NB4 (cell line): ENCODE results near the gene CACNA2D3.

Experiments
- MYC ChIP-seq: IDR thresholded peaks from 2 replicates; pipeline ENCODE4 v1.6.1; 2011; ENCODE audit warnings: low read depth, low read length
- POLR2A ChIP-seq: IDR thresholded peaks from 2 replicates; pipeline ENCODE4 v1.6.1; 2011; ENCODE audit warnings: mild to moderate bottlenecking; ENCODE audit not compliant: insufficient read length; ENCODE audit errors: extremely low read depth
- TF ChIP-seq, protein P1 (sequence below): IDR thresholded peaks from one replicate; pipeline ENCODE4 v1.5.1; 2012; ENCODE audit warnings: low read depth, low read length
- TF ChIP-seq, protein P2 (sequence below): IDR thresholded peaks from 2 replicates; pipeline ENCODE4 v1.6.1; 2011; ENCODE audit warnings: low read depth, low read length

DNA sequence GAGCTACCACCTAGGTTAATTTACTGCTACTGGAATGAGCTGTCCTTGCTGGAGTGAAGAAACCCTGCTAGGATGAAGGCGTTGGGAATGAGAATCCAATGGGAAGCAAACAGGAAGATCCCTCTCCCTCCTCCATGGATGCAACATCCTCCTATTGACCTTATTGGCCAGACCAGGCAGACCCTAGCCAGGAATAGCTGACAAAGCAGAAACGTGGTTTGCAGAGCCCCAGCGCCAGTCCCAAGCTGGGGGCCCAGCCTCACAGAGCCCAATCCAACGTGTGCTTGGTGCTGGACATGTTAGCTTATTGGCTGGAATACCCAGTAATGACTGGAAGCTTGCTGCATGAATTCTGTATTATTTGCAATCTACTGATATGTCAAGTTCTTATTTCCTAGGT, 532.4 kb downstream of the CACNA2D3 start:
- TF ChIP-seq, protein P1, sequence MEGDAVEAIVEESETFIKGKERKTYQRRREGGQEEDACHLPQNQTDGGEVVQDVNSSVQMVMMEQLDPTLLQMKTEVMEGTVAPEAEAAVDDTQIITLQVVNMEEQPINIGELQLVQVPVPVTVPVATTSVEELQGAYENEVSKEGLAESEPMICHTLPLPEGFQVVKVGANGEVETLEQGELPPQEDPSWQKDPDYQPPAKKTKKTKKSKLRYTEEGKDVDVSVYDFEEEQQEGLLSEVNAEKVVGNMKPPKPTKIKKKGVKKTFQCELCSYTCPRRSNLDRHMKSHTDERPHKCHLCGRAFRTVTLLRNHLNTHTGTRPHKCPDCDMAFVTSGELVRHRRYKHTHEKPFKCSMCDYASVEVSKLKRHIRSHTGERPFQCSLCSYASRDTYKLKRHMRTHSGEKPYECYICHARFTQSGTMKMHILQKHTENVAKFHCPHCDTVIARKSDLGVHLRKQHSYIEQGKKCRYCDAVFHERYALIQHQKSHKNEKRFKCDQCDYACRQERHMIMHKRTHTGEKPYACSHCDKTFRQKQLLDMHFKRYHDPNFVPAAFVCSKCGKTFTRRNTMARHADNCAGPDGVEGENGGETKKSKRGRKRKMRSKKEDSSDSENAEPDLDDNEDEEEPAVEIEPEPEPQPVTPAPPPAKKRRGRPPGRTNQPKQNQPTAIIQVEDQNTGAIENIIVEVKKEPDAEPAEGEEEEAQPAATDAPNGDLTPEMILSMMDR, result no peak
- TF ChIP-seq POLR2A (no peak), MYC (no peak)
- TF ChIP-seq, protein P2, sequence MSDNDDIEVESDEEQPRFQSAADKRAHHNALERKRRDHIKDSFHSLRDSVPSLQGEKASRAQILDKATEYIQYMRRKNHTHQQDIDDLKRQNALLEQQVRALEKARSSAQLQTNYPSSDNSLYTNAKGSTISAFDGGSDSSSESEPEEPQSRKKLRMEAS, result no peak
